Measurements from ENCODE around the gene RLBP1. TPM values are rescaled to one million over a fixed set of nuclear protein-coding genes. Genes with fewer than 3 reads are reported as not detected.

Gene RLBP1
- total and polyA plus RNA-seq, 2 experiments from 2014 or later, result not detected

DNA sequence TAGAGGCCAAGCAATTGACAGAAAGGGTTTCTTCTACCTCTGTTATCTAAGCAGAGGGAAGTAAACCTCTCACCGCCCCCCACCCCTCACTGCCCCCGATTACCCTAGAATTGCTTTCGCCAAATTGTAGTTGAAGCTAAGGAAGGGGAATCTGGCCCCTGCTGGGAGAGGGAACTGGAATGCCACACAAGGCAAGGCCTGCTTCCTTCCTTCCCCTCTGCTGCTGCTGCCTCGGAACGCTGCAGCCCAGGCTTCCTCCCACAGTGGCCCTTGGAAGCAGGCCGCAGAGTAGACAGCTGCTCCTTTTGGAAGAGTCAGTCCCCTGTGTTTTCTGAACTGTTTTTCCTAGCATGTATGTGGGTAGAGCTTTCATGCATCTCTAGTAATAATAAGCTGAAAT lies 21.6 kb downstream of the RLBP1 start:
- no peak overlapping the region for H3K9ac ChIP-seq
- H3K27ac ChIP-seq, result no peak overlapping the region
- no peaks in the 10 kb centered on the region for H3K27me3 ChIP-seq (replicated peaks; ENCODE audit: insufficient read depth)
- H3K4me1 ChIP-seq (ENCODE audit: insufficient read depth), result peaks cover 20% of the 10 kb centered on the region
- 89 to 92% methylated on average over 6 of the region's 6 CpGs for WGBS, 2 experiments (ENCODE audit: low coverage in 1 of 2, low lambda C conversion rate in 2 of 2, missing lambda C conversion rate in 2 of 2)
- H3K79me2 ChIP-seq (ENCODE audit: insufficient read depth), result no peaks in the 10 kb centered on the region
- in situ Hi-C loops (cut with MboI), result loop anchor here (25.0 kb wide), 1 partner anchor 537 kb away; no protein-coding TSS in a partner anchor
- TF ChIP-seq EZH2 (IDR thresholded peaks at IDR 0.05; ENCODE audit: insufficient read depth, poor library complexity, severe bottlenecking), result no peak
- no peak for TF ChIP-seq EZH2phosphoT487 (IDR thresholded peaks at IDR 0.05; ENCODE audit: insufficient read depth, low read depth)
- no peaks in the 10 kb centered on the region for H3K9me2 ChIP-seq (ENCODE audit: insufficient read depth)
- no peak overlapping the region for H3K4me3 ChIP-seq
- H3F3A ChIP-seq (ENCODE audit: insufficient read depth), result peaks cover 14% of the 10 kb centered on the region; the same call in 1 of the 2 replicates
- H4K20me1 ChIP-seq (ENCODE audit: insufficient read depth), result no peaks in the 10 kb centered on the region
- H3K36me3 ChIP-seq (ENCODE audit: low read depth), result no peaks in the 10 kb centered on the region
- H2AFZ ChIP-seq, result no peak overlapping the region
- no peak for DNase-seq
- H3K9me3 ChIP-seq (ENCODE audit: low read depth), result no peaks in the 10 kb centered on the region
- no peak overlapping the region for H3K4me2 ChIP-seq (ENCODE audit: unreplicated experiment)

DNA sequence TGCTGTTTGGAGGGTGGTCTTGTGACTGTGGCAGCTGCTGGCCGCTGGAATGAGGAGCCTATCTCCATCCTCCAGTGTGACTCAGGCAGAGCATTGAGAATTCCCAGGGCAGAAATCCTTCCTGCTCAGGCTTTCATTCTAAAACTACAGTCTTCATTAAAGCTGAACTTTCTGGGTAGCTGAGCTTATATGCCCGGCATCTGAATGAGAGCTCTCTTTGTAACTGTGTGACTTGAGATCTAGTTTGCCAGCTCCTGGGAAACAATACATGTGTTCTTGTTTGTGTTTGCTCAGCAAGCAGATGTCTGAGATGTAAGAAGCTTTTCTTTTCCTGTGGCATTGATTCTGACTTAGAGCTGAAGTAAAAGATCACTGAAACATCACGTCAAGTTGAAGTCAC lies 22.4 kb downstream of the RLBP1 start:
- Histone ChIP-seq H3K4me2 (ENCODE audit: unreplicated experiment) (no peak overlapping the region), H3F3A (ENCODE audit: insufficient read depth) (peaks cover 19% of the 10 kb centered on the region; the same call in 1 of the 2 replicates), H3K27ac (no peak overlapping the region), H2AFZ (no peak overlapping the region), H3K9me2 (ENCODE audit: insufficient read depth) (no peaks in the 10 kb centered on the region), H3K4me3 (no peak overlapping the region), H3K79me2 (ENCODE audit: insufficient read depth) (no peaks in the 10 kb centered on the region), H3K9me3 (ENCODE audit: low read depth) (no peaks in the 10 kb centered on the region), H4K20me1 (ENCODE audit: insufficient read depth) (no peaks in the 10 kb centered on the region), H3K36me3 (ENCODE audit: low read depth) (no peaks in the 10 kb centered on the region), H3K9ac (no peak overlapping the region), H3K4me1 (ENCODE audit: insufficient read depth) (peaks cover 18% of the 10 kb centered on the region), H3K27me3 (replicated peaks; ENCODE audit: insufficient read depth) (no peaks in the 10 kb centered on the region)
- 91 to 95% methylated on average over 3 of the region's 3 CpGs for WGBS, 2 experiments (ENCODE audit: low coverage in 1 of 2, low lambda C conversion rate in 2 of 2, missing lambda C conversion rate in 2 of 2)
- no peak for TF ChIP-seq EZH2phosphoT487 (IDR thresholded peaks at IDR 0.05; ENCODE audit: insufficient read depth, low read depth)
- TF ChIP-seq EZH2 (IDR thresholded peaks at IDR 0.05; ENCODE audit: insufficient read depth, poor library complexity, severe bottlenecking), result no peak
- in situ Hi-C loops (cut with MboI), result loop anchor here (25.0 kb wide), 1 partner anchor 537 kb away; no protein-coding TSS in a partner anchor
- DNase-seq, result no peak

DNA sequence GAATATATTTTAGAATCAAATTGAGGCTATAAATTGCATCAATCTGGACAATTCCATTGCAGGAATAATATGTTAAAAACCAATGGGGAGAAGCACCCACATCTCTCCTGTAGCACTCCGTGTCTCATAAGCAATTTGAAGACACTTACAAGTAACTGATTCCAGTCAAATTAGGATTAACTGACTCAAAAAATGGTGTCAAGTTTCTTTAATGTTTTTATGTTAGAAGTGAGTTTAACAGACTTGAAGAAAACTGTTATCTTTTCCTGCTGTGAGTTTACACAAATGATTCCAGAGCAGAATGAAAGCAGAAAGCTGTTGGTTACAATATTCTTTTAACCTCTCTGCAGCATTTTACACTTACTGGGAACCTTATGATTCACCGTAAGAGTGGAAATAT lies 23.2 kb downstream of the RLBP1 start:
- Histone ChIP-seq H3K9me2 (ENCODE audit: insufficient read depth) (no peaks in the 10 kb centered on the region), H2AFZ (no peak overlapping the region), H3K27me3 (replicated peaks; ENCODE audit: insufficient read depth) (no peaks in the 10 kb centered on the region), H3K4me3 (no peak overlapping the region), H4K20me1 (ENCODE audit: insufficient read depth) (no peaks in the 10 kb centered on the region), H3K9ac (no peak overlapping the region), H3K9me3 (ENCODE audit: low read depth) (no peaks in the 10 kb centered on the region), H3F3A (ENCODE audit: insufficient read depth) (peaks cover 19% of the 10 kb centered on the region; the same call in 1 of the 2 replicates), H3K4me2 (ENCODE audit: unreplicated experiment) (no peak overlapping the region), H3K79me2 (ENCODE audit: insufficient read depth) (no peaks in the 10 kb centered on the region), H3K4me1 (ENCODE audit: insufficient read depth) (peaks cover 12% of the 10 kb centered on the region), H3K27ac (no peak overlapping the region), H3K36me3 (ENCODE audit: low read depth) (no peaks in the 10 kb centered on the region)
- in situ Hi-C loops (cut with MboI), result loop anchor here (25.0 kb wide), 1 partner anchor 536 kb away; no protein-coding TSS in a partner anchor
- TF ChIP-seq EZH2 (IDR thresholded peaks at IDR 0.05; ENCODE audit: insufficient read depth, poor library complexity, severe bottlenecking), result no peak
- WGBS, 2 experiments (ENCODE audit: low coverage in 1 of 2, low lambda C conversion rate in 2 of 2, missing lambda C conversion rate in 2 of 2), result 98% methylated on average over 2 of the region's 2 CpGs
- DNase-seq, result no peak

DNA sequence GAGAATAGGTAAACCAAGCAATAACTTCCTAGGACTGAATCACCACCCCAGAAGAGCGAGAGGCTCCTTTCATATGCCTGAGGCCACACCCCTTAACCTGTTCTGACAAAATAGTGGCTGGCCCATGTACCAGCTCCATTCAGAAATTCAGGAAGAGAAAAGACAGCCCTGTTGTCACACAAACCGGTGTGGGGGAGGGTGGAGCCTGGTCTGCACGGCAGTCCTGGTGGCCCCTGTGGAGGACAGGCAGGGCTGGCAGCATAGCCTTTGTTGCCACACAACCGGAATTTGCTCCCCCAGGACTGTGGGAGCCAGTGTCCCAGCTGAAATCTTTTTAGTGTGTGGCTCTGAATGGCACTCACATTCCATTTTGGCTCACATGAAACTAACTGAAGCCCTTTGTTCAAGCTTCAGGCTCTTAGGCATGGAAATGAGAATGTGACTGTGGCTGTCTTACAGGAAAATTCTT lies 23.8 kb downstream of the RLBP1 start:
- Histone ChIP-seq H3K27me3 (replicated peaks; ENCODE audit: insufficient read depth) (no peaks in the 10 kb centered on the region), H3K9ac (no peak overlapping the region), H3K27ac (no peak overlapping the region), H3K79me2 (ENCODE audit: insufficient read depth) (no peaks in the 10 kb centered on the region), H3K4me2 (ENCODE audit: unreplicated experiment) (no peak overlapping the region), H3K9me2 (ENCODE audit: insufficient read depth) (no peaks in the 10 kb centered on the region), H3K36me3 (ENCODE audit: low read depth) (no peaks in the 10 kb centered on the region), H3K4me1 (ENCODE audit: insufficient read depth) (peaks cover 19% of the 10 kb centered on the region), H3F3A (ENCODE audit: insufficient read depth) (peaks cover 19% of the 10 kb centered on the region; the same call in 1 of the 2 replicates), H4K20me1 (ENCODE audit: insufficient read depth) (no peaks in the 10 kb centered on the region), H2AFZ (no peak overlapping the region), H3K9me3 (ENCODE audit: low read depth) (no peaks in the 10 kb centered on the region), H3K4me3 (no peak overlapping the region)
- in situ Hi-C loops (cut with MboI), result loop anchor here (25.0 kb wide), 1 partner anchor 535 kb away; no protein-coding TSS in a partner anchor
- DNase-seq, result no peak
- TF ChIP-seq EZH2phosphoT487 (IDR thresholded peaks at IDR 0.05; ENCODE audit: insufficient read depth, low read depth), result no peak
- TF ChIP-seq EZH2 (IDR thresholded peaks at IDR 0.05; ENCODE audit: insufficient read depth, poor library complexity, severe bottlenecking), result no peak
- WGBS, 2 experiments (ENCODE audit: low coverage in 1 of 2, low lambda C conversion rate in 2 of 2, missing lambda C conversion rate in 2 of 2), result 59 to 65% methylated on average over 4 of the region's 4 CpGs

All from GM23248 (cell line).